GM18951 (cell line): Measurements from ENCODE around the gene DOC2B.
"Not testable (repeated sequence)": the region's sequence is repeated elsewhere in the genome, so short reads cannot be mapped to it uniquely, and the experiment has no call there.

ENCODE experiments used
- POLR2A ChIP-seq: IDR thresholded peaks from 4 replicates; pipeline ENCODE4 v1.6.1; 2011; ENCODE audit warnings: mild to moderate bottlenecking; ENCODE audit not compliant: insufficient read length, insufficient read depth; ENCODE audit errors: extremely low read depth
- in situ Hi-C: fragments of 300-500 bp; cut with MboI; formaldehyde crosslinking; loops from one replicate; pipeline ENCODE4 v1.12.0; 2022; ENCODE audit warnings: low sequenced_read_pairs, mixed read lengths, inconsistent platforms; ENCODE audit not compliant: unreplicated experiment

DOC2B gene

DNA sequence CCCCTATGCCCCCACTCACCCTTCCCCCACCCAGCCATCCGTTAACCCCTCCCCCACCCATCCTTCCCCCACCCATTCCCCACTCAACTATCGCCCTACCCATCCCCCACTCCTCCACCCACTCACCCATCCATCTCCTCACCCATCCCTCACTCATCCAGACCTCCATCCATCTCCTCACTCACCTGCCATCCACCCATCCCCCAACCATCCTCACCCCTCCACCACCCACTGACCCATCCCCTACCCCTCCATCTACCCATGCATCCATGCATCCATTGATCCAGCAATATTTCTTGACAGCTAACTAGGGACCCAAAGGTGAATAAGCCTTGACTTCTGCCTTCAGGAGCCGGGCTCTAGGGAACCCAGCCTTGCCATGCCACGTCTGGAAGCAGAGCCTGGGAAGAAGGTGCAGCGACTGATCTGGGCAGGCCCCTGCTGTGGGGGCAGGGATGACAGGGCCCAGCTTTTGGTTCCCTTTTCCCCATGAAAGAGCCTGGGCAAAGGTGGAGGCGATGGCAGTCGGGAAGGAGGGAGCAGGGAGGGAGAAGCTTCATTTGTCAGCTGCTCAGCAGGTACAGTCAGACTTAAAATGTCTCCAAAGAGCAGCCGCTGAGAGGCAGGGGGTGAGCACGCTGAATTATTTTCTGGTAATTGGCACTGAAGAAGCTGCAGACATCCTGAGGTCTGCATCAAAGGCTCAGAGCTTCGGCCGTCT is 23.1 kb upstream of the DOC2B start:
- TF ChIP-seq POLR2A = no peak
- in situ Hi-C loops = no loop called here

- in situ Hi-C loops = no loop called here
- TF ChIP-seq POLR2A = no peak
Measured at GRCh38 chr17:202501-202951, 21.1 kb upstream of the DOC2B start.

- in situ Hi-C loops = not testable (repeated sequence)
Measured at GRCh38 chr17:201736-202135, 20.3 kb upstream of the DOC2B start.

GRCh38 chr17:201257-201656 is 19.8 kb upstream of the DOC2B start:
- in situ Hi-C loops = not testable (repeated sequence)

DNA sequence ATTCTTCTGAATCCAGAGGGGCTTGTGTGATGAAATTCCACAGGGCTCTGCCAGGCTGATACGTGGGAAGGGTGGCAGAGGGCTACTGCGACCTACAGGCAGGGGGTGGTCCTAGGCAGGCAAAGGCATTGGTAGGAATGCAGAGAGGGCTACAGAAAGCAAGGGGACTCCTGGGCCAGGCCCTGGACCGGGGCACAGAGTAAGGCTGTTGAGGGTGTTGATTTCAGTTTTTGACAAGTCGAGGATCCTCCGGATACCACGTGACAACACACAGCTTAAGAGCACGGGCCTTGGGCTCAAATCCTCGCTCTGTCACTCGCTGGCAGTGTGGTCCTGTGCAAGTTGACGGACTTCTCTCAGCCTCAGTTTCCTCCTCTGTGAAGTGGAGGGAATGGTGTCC is 19.1 kb upstream of the DOC2B start:
- in situ Hi-C loops = no loop called here
- no peak for TF ChIP-seq POLR2A

DNA sequence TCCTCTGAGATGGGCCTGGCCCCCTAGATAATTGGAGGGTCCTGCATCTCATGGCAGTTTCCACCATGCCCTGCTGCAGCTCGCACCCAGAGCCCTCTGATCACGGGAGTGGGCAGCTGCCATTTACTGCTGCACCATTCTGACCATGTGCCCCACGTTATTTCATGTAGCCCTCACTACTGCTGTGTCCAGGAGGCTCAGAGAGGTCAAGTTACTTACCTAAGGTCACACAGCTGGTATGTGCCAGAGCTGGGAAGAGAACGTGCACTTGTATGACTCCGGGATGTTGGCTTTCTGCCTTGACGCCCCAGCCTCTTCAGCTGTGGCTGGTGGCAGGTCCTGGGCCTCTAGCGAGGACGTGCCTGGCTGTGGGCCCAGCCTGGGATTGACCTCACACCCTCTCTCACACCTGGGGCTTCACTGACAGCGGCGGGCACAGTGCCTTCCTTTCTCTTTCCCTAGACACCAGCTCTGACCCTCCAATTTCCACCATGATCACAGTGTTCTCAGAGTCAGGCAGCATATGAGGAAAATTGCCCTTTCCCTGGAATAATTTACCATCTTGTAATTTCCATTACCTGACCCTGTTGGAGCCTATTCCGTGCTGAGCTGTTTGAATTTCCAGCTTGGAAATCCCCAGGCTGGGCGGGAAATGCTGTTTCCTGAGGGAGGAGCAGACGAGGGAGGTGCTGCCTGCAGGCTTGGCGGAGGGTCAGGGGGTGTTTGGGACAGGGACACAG is 18.5 kb upstream of the DOC2B start:
- no peak for TF ChIP-seq POLR2A
- in situ Hi-C loops = no loop called here

DNA sequence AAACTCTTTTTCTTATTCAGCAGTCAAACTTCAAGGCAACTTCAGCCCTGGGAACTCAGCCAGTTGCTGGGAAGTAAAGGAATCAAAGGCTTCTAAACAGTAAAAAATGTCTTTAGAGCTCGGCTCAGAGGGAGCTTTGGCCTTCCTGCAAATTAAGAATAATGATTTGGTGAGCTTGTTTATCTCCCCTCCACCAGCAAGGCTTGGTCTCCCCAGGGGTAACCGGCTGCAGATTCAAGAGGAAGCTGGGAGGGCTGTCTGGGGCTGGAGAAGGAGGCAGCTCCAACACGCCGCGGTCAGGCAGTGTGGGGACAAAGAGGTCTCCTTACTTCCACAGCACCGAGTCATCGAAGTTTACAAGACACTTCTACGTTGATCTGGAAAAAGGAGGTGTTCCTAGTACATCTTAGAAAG is 17.7 kb upstream of the DOC2B start:
- in situ Hi-C loops = no loop called here
- no peak for TF ChIP-seq POLR2A

- in situ Hi-C loops = not testable (repeated sequence)
Measured at GRCh38 chr17:198225-198624, 16.8 kb upstream of the DOC2B start.

- in situ Hi-C loops = no loop called here
- TF ChIP-seq POLR2A = no peak
Measured at GRCh38 chr17:197352-197751, 15.9 kb upstream of the DOC2B start.

GRCh38 chr17:194828-195602 is 13.6 kb upstream of the DOC2B start:
- in situ Hi-C loops = no loop called here
- TF ChIP-seq POLR2A = no peak

DNA sequence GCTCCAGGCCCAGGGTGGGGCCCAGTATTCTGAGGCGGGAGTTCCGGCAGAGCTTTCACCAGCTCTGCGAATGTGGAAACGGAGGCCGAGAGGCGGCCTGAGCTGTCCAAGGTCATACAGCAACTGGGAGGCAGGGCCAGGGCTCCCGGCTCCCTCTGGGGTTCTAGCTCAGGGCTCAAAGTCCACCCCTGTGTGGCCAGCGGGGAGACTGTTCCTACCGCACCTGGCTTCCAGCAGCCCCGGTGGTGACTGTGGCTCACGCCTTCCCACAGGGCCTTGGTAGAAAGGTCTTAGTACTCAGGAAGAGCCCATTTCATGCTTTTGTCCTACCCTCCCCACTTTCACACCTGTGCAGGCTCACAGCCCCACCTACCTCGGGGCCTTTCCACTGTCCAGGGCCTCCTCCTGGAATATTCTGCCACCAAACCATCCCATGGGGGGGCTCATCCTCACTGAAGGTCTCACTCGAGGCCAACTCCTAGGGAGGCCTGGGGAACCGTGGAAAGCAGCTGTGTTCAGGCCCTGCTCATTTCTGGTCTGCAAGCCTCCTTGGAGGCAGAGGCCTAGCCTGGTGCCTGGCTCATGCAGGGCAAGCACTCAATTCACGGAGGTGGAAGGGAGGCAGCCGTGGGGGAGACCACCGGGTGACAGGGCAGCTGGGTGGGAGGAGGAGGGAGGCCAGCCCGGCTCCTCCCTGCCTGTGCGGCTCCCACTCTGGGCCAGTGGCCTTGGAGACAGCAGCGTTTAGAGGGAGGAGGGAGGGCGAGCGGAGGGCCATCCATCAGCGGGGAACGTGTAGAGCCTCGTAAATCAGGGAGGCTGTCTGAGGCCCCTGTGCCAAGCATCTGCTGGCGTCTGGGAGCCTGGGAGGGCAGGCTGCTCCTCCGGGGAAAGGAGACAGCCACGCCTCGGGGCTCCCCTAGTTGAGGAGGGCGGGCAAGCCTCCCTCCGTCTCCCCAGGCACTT is 12.7 kb upstream of the DOC2B start:
- TF ChIP-seq POLR2A = no peak
- in situ Hi-C loops = no loop called here

DNA sequence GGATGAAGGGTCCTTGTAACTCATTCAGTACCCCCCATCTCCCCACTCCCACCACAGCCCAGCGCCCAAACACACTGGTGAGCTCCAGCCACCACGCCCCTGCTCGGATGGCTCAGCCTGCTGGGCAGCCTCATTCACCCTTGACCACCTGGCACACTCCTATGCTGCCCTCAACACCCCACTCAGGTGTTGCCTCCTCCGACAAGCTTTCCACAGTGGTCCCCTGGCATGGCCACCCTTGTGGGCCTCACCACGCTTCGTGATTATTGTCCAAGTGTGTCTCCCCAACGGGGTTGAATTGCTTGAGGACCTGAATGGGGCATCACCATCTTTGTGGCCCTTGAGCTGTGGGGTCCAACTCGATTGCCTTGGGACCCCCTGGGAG is 12.0 kb upstream of the DOC2B start:
- no peak for TF ChIP-seq POLR2A
- in situ Hi-C loops = no loop called here
